Activated CD4-positive, alpha-beta T cell treated with anti-CD3 and anti-CD28 coated beads for 48 hours (primary cell): Measurements from ENCODE around the gene HELB.

Experiments used
- DNase-seq: peaks from one replicate; pipeline ENCODE4 v3.0.0-alpha.2; 2020

Gene HELB

DNA sequence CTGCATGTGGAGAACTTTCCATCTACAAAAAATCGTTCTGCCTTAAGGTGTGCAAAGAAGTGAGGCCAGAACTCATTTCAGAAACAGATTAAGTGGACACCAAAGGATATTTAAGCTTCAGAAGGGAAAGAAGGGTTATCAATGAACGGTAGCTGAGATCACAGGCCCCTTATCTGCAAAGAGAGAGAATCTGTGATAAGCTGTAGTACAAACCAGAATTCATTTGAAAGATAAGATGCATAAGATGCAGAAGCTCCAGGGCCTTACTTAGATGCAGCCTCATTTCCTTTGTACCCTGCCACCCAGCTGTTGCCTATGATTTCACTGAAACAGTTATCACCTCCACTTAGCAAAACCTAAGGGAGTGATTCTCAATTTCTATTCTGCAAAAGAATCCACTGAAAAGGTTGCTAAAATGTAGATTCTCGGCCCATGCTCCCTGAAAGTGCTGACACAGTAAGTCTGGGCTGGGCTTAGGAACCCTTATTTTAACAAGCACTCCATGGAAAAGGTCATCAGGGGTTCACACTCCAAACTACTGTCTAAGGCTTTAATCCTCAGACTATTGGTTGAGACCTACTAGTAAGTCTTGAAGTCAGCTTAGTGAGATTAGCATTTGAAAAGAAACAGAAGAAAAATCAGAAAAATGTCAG is 64.8 kb downstream of the HELB start:
- no peak for DNase-seq

DNA sequence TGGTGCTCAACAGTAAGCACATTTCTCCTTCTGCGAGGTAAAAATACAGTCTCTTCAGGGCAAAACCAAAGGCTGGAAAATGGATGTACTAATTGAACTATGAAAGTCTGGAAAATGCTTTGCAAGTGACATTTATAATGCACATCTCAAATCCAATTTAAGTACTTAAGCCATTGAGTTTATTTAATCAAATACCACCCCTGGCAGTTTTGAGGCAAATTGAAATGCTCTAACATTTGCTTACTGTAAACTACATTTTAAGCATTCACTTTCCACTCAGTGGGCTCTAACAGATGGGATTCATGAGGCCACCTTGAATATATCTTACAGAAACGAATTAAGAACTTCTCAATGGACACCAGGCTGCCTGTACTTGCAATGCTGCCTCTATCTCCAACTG is 69.7 kb downstream of the HELB start:
- DNase-seq: no peak

DNA sequence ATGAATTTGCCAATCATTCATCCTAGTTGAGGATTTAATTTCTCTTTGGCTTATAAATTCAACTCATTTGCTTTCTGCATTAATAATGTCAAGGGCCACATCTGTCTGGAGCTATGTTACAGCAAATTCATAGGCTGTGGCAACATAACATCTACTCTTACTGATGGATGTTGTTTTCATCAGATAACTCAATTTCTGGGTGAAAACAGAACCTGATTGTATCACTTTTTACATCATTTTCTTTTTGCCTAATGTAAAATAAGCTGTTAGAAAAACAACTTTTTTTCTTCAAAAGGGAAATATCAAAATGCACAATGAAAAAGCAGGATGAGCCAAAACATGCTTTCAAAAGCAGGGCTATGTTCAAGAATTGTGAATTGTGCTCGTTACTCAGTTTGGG is 73.3 kb downstream of the HELB start:
- DNase-seq: no peak

DNA sequence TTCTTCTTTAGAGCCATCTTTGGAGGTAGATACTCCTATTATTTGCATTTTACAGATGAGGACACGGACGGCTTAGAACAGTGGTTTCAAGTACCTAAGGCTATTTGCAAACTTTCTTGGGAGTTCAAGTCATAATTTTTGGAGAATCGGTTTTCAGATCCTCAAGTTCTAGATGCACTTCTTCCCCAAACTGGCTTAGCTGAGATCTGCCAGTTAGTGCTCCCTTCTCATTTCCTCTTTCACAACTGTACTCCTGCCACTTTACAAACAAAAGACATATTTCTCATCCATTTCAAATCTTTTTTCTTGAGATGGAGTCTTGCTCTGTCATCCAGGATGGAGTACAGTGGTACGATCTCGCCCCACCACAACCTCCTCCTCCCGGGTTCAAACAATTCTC is 77.3 kb downstream of the HELB start:
- no peak for DNase-seq

DNA sequence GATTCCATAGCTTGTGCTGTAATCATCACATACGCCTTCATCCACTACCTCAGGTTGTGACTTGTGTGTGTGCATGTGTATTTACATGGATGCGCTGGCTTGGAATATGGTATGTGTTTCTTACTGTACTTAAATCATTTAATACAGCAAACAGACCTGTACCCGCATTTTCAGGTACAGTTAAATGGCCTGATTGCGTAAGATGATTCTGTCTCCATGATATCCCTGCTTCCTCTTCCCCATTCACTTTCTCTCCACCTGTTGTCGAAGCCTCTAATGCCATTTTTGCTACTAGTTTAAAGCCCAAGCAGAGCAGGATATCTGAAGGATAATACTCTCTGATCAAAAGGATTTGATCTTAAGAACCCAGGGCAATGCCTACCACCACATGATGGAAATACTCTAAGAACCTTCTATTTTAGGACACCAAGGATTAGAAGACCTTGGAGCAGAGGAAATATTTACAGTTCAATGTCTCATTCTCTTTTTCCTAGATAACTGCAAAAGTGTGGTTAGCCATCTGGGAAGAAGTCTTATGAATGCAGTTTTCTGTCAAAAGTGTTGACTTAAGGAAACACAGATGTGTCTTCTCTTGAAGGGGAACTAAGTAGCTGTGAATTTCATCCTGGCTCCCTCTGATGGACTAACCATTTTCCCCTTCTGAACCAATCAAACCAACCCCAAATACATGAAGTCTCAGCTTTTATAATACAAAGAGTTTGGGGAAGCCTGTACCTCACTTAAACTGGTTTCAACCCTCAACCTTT is 78.7 kb downstream of the HELB start:
- DNase-seq: no peak

DNA sequence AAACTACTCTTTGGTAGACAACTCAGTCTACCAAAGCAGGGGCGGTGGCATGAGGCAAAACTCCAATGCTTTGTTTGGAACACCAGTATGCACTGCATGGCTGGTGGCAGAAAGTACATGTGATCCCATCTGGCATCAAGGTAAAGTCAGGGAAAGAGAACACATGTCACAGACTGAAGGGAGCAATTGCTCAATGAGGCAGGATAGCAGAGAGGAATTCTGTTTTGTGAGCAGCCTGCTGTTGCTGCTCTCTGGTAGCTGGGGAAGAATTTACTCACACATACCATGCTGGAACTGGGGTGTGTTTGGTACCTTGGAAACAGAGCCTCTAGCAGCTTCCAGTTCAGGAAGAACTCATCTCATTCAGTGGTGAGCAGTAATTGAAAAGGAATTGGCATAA is 84.8 kb downstream of the HELB start:
- DNase-seq: no peak
